Measurements from ENCODE around the gene PNPLA5. TPM values are rescaled to one million over a fixed set of nuclear protein-coding genes. Genes with fewer than 3 reads are reported as not detected.
A peak's percentile ranks its signal among the peaks of the same experiment; 100 is the strongest.

PNPLA5 gene
- total and polyA plus RNA-seq, 7 donors = not detected

DNA sequence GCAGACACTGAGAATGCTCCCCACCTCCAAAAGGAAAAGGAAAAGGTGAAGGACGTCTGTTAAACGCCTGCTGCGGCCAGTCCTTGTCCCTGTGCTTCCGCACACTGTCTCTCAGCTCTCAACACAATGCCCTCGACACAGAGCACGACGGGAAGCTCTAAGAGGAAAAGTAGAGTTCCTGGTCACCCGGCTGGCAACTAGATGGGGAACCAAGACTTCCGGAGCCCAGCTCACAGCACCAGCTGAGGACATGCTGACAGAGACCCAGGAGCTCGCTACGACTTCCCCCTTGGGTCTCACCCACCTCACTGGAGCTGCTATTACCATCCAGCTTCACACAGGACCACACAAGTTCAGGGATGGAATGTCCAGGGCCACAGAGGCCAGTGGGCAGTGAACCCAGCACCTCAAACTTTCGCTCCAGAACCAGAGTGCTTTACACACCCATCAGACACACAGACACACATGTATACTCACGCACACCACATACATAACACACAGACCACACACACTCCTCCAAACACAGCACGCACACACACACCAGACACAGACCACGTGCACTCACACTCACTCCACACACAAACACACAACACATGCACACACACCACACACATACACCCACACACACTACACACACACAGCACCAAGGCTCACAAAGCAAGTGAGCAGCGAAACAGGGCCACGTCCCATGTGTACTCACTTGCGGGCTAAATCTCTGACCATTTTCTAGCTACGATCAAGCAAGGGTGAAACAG lies 39.1 kb downstream of the PNPLA5 start:
- peak; percentile 62 for DNase-seq

DNA sequence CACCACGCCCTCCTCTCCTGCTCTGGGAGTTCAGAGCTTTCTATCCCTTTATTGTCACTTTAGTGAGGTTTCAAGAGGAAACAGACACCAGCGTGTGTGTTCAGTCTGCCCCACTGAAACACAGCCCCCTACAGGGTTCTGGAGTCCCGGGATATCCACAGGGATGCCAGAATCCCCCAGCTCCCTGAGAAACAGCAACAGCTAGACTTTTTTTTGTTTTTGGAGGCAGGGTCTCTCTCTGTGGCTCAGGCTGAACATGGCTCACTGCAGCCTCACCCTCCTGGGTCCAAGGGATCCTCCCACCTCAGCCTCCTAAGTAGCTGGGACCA lies 39.9 kb downstream of the PNPLA5 start:
- Histone ChIP-seq H3K4me1 (no peaks in the 10 kb centered on the region), H3K27me3 (peaks cover 0 to 24% (median 2%) of the 10 kb centered on the region in 3 donors), H3K36me3 (no peaks in the 10 kb centered on the region), H3K4me3 (no peak overlapping the region), H3K9me3 (peaks cover 0 to under 1% (median 0%) of the 10 kb centered on the region in 4 donors), H3K27ac (no peak overlapping the region)
- WGBS, 2 donors = 22 to 45% methylated on average over 3 of the region's 3 CpGs
- TF ChIP-seq EP300 (IDR thresholded peaks at IDR 0.05) (no peak), POLR2AphosphoS5 (IDR thresholded peaks at IDR 0.05) (no peak), POLR2A (IDR thresholded peaks at IDR 0.05) (no peak)
- TF ChIP-seq, protein P1, sequence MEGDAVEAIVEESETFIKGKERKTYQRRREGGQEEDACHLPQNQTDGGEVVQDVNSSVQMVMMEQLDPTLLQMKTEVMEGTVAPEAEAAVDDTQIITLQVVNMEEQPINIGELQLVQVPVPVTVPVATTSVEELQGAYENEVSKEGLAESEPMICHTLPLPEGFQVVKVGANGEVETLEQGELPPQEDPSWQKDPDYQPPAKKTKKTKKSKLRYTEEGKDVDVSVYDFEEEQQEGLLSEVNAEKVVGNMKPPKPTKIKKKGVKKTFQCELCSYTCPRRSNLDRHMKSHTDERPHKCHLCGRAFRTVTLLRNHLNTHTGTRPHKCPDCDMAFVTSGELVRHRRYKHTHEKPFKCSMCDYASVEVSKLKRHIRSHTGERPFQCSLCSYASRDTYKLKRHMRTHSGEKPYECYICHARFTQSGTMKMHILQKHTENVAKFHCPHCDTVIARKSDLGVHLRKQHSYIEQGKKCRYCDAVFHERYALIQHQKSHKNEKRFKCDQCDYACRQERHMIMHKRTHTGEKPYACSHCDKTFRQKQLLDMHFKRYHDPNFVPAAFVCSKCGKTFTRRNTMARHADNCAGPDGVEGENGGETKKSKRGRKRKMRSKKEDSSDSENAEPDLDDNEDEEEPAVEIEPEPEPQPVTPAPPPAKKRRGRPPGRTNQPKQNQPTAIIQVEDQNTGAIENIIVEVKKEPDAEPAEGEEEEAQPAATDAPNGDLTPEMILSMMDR (IDR thresholded peaks at IDR 0.05) = no peak
- DNase-seq = peak; percentile 1
- intact Hi-C loops (cut with DNase I) = no loop called here

More for the DNA sequence above, 39.1 kb downstream of the PNPLA5 start:
- Histone ChIP-seq H3K9me3 (peaks cover 0 to 2% (median 0%) of the 10 kb centered on the region in 4 donors), H3K4me3 (no peak overlapping the region), H3K4me1 (no peaks in the 10 kb centered on the region), H3K36me3 (no peaks in the 10 kb centered on the region), H3K27ac (no peak overlapping the region), H3K27me3 (peaks cover 0 to 24% (median 2%) of the 10 kb centered on the region in 3 donors)
- TF ChIP-seq, protein P1 (IDR thresholded peaks at IDR 0.05) = no peak
- TF ChIP-seq POLR2AphosphoS5 (IDR thresholded peaks at IDR 0.05) (no peak), EP300 (IDR thresholded peaks at IDR 0.05) (no peak), POLR2A (IDR thresholded peaks at IDR 0.05) (no peak)
- 67 to 79% methylated on average over 19 of the region's 19 CpGs for WGBS, 2 donors
- intact Hi-C loops (cut with DNase I) = no loop called here

DNA sequence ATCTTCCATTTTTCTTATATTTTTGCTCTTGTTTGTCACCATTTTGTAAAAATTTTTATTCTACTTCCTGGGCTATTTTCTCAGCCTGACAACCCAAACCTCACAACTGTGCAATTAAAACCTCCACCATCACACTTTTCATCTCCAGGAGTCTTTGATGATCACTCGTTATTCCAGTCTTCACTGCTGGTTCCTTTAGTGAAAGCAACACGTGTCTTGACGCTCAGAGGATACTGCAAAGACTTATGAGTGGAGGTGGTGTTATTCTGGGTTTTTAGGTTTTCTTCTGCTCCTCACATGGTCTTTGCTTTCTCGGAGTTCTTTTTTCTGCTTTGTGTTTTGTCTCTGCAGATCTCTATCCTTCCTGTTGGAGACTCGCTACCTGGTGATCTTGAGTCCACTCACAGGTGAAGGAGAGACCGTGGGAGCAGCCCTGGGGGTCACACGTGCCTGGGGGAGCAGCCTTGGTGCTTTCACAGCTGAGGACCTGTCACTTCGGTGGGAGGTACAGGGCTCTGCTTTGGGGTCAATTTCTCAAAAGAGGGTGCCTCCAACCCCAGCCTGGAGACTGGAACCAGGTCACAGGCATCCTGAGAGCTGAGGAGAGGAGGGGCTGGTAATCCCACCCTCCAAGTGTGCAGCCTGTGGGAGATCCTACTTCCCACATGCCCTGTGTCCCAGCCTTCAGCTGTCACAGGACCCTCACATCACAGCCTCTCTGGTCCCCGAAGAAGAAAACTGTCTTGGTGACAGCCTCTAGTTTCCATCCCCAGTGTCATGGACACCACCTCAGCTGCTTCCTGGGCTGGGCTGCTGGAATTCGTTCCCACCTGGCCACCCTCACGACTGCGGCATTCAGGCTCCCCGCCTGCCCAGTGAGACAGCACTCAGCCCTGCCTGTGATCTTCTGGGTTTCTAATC lies 40.5 kb downstream of the PNPLA5 start:
- 51 to 73% methylated on average over 13 of the region's 13 CpGs for WGBS, 2 donors
- no peak overlapping the region for H3K27ac ChIP-seq
- H3K27me3 ChIP-seq = peaks cover 0 to 24% (median 2%) of the 10 kb centered on the region in 3 donors
- no peak overlapping the region for H3K4me3 ChIP-seq
- TF ChIP-seq POLR2AphosphoS5 (IDR thresholded peaks at IDR 0.05) = no peak
- TF ChIP-seq, protein P1 (IDR thresholded peaks at IDR 0.05) = no peak
- TF ChIP-seq POLR2A (IDR thresholded peaks at IDR 0.05) = no peak
- TF ChIP-seq EP300 (IDR thresholded peaks at IDR 0.05) = no peak
- H3K9me3 ChIP-seq = no peaks in the 10 kb centered on the region
- H3K4me1 ChIP-seq = no peaks in the 10 kb centered on the region
- DNase-seq = peak; percentile 35
- intact Hi-C loops (cut with DNase I) = no loop called here
- no peaks in the 10 kb centered on the region for H3K36me3 ChIP-seq

DNA sequence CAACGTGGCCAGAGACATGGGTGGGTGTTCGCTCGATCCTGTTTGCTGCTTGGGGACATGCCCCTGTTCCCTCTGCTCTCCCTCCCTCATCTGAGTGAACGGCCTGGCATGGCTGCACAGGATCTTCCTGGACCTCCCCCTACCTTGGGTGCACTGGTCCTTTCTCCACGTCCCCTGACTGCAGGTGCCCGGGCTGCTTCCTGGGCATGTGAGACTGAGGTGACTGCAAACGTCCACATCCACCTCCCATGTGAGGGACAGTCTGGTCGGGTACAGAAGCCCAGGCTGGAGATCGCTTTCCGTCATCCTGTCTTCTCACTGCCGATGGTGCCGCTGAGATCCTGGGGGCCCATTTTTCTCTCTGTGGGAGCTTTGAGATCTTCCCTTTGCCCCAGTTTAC lies 41.3 kb downstream of the PNPLA5 start:
- Histone ChIP-seq H3K27me3 (peaks cover 0 to 24% (median 2%) of the 10 kb centered on the region in 3 donors), H3K9me3 (no peaks in the 10 kb centered on the region), H3K4me1 (no peaks in the 10 kb centered on the region), H3K36me3 (no peaks in the 10 kb centered on the region), H3K27ac (no peak overlapping the region), H3K4me3 (no peak overlapping the region)
- intact Hi-C loops (cut with DNase I) = no loop called here
- DNase-seq = peak; percentile 36
- TF ChIP-seq, protein P1 (IDR thresholded peaks at IDR 0.05) = no peak
- TF ChIP-seq POLR2AphosphoS5 (IDR thresholded peaks at IDR 0.05) = no peak
- no peak for TF ChIP-seq POLR2A (IDR thresholded peaks at IDR 0.05)
- WGBS, 2 donors = 68 to 83% methylated on average over 12 of the region's 12 CpGs

Measured in sigmoid colon (tissue), 7 donors.